Psoas muscle (tissue), 8 donors: ENCODE results near the gene PAF1. TPM values are rescaled to one million over a fixed set of nuclear protein-coding genes. Genes with fewer than 3 reads are reported as not detected.

Experiments
- ATAC-seq, 4 donors: fragments of 200-7000 bp; cut with Tn5 transposase; one replicate each; pipeline ENCODE4 v1.9.1; 2020; ENCODE audit warnings: moderate library complexity in 3 of 4, mild to moderate bottlenecking in 2 of 4
- DNase-seq, 2 donors: peaks; one replicate each; pipeline ENCODE4 v3.0.0-alpha.2; 2020
- H3K27ac ChIP-seq: fragments of 200-600 bp; one replicate; pipeline ENCODE4 v1.8.0; 2022
- H3K27me3 ChIP-seq, 3 donors: fragments of 200-600 bp in 1 of 3; one replicate each; pipeline versions ENCODE4 v1.6.1 to v1.8.0; 2013 to 2022; ENCODE audit warnings: low read length in 2 of 3, mild to moderate bottlenecking in 2 of 3, moderate library complexity in 1 of 3; ENCODE audit not compliant: insufficient read depth in 3 of 3
- H3K36me3 ChIP-seq, 2 donors: fragments of 200-600 bp in 1 of 2; one replicate each; pipeline versions ENCODE4 v1.6.1 to v1.8.0; 2013 to 2022; ENCODE audit warnings: low read depth in 1 of 2, mild to moderate bottlenecking in 1 of 2, moderate library complexity in 1 of 2; ENCODE audit not compliant: insufficient read depth in 1 of 2
- H3K4me1 ChIP-seq: fragments of 200-600 bp; one replicate; pipeline ENCODE4 v1.8.0; 2022
- H3K4me3 ChIP-seq: fragments of 200-600 bp; one replicate; pipeline ENCODE4 v1.8.0; 2022; ENCODE audit warnings: mild to moderate bottlenecking
- H3K9me3 ChIP-seq: fragments of 200-600 bp; one replicate; pipeline ENCODE4 v1.8.0; 2022
- WGBS, 3 donors: extraction: QIAGEN DNeasy Blood & Tissue Kit; methylation state at CpG; one replicate each; pipeline versions ENCODE4 v1.1.6 to v1.1.7; 2013; 5-methylcytosine and 5-hydroxymethylcytosine counted together
- intact Hi-C, 2 donors: fragments of 100-400 bp; cut with DNase I; formaldehyde crosslinking; loops; one replicate each; pipeline versions ENCODE4 v1.11.0 to v1.14.2; 2022
- polyA plus RNA-seq, 3 donors: library from polyadenylated mRNA; stranded (reverse); fragments of 200-250 nt; gene quantifications; one replicate each; pipeline ENCODE4 v1.2.3, GENCODE V29; 2013
- total RNA-seq, 4 donors: library from RNA; stranded (reverse); fragmentation: NEBNext Ultra II Directional in 2 of 4; extraction: Animal tissue kit (Norgen Biotek cat#: 25700) in 2 of 4; gene quantifications; one replicate each; pipeline versions ENCODE4 v1.2.1 to v1.2.4, GENCODE V29; 2021 to 2023
- TF ChIP-seq, protein P1 (sequence below): fragments of 200-600 bp; IDR thresholded peaks from one replicate; pipeline ENCODE4 v1.8.0; 2022; ENCODE audit warnings: antibody characterized with exemption
- donor health status: healthy with polysubstance abuse.
- donor health status: DM: no; HTN: no; CAD: no; lungs with moderate emphysema.
- donor health status: Bipolar disorder and iron deficiency.
- donor health status: healthy.
- donor health status: DM: yes; HTN: yes; CAD: no.
- donor health status: DM: no; HTN: no; CAD: no.
- donor health status: DM: no; HTN: no; CAD: no.
- donor health status: DM: yes; HTN: yes; CAD: no.

PAF1 gene
- total and polyA plus RNA-seq, 7 donors: 33.7 to 58.0 (median 35.1) TPM

DNA sequence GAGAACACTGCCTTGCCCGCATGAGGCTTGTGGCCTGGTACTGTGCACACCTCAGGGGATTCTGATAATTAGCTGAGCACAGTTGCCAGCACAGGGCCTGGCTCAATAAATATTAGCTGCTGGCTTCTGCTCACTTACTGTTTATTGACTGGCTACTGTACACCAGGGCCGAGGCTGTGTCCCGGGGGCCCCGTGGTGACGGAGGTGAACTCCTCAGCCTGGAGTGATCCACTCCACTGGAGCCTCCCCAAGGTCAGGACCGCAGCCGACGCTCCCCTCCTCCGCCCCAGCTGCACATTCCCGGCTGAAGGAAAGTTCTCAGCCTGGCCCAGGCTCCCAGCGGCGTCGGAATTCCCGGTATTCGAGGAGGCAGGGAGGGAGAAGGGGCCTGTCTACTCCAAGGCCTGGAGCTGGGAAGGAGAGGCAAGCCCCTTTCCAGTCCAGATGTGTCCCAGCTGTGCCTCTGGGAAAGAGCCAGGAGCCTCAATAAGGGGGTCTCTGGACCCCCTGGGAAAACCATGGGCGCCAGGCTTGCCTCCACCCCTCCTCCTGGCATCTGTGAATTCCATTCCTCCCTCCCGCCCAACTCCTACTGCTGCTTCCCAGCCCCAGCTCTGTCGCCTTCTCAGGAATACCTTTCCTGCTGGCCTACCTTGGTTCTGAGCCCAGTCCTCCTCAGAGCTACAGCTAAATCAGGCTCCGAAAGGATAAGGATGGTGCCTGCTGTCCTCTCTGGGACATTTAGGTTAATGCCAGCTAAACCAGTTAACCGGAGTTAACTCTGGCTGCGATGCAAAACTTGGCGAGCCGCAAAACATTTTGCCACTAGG lies 37.6 kb upstream of the PAF1 start:
- no peaks in the 10 kb centered on the region for H3K27me3 ChIP-seq
- intact Hi-C loops: no loop called here
- H3K9me3 ChIP-seq: no peaks in the 10 kb centered on the region
- 12 to 18% (median 16%) methylated on average over 23 of the region's 23 CpGs for WGBS, 3 donors
- peak; percentile 33 to 61 (median 53) for ATAC-seq
- peaks cover 2% of the 10 kb centered on the region for H3K4me1 ChIP-seq
- DNase-seq: peak; percentile 66 to 83
- H3K4me3 ChIP-seq: no peak overlapping the region
- TF ChIP-seq, protein P1, sequence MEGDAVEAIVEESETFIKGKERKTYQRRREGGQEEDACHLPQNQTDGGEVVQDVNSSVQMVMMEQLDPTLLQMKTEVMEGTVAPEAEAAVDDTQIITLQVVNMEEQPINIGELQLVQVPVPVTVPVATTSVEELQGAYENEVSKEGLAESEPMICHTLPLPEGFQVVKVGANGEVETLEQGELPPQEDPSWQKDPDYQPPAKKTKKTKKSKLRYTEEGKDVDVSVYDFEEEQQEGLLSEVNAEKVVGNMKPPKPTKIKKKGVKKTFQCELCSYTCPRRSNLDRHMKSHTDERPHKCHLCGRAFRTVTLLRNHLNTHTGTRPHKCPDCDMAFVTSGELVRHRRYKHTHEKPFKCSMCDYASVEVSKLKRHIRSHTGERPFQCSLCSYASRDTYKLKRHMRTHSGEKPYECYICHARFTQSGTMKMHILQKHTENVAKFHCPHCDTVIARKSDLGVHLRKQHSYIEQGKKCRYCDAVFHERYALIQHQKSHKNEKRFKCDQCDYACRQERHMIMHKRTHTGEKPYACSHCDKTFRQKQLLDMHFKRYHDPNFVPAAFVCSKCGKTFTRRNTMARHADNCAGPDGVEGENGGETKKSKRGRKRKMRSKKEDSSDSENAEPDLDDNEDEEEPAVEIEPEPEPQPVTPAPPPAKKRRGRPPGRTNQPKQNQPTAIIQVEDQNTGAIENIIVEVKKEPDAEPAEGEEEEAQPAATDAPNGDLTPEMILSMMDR: no peak
- peak overlapping the region; percentile 63 for H3K27ac ChIP-seq
- H3K36me3 ChIP-seq: peaks cover 0 to 27% of the 10 kb centered on the region in 2 donors

DNA sequence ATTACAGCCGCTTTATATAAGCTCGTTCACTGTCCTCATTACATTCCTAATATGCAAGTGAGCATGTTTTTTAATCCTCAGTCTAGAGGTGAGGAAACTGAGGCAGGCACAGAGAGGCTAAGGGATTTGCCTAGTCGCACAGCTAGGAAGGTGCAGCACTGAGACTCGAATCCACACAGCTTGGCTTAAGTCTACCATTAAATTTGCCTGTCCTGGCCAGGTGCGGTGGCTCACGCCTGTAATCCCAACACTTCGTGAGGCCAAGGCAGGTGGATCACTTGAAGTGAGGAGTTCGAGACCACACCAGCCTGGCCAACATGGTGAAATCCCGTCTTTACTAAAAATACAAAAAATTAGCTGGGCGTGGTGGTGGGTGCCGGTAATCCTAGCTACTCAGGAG lies 36.8 kb upstream of the PAF1 start:
- DNase-seq (no peak), ATAC-seq (no peak)
- Histone ChIP-seq H3K27me3 (no peaks in the 10 kb centered on the region), H3K4me3 (no peak overlapping the region), H3K27ac (no peak overlapping the region), H3K9me3 (no peaks in the 10 kb centered on the region), H3K4me1 (no peaks in the 10 kb centered on the region), H3K36me3 (peaks cover 0 to 19% of the 10 kb centered on the region in 2 donors)
- TF ChIP-seq, protein P1: no peak
- WGBS, 3 donors: 85 to 93% (median 87%) methylated on average over 11 of the region's 11 CpGs
- intact Hi-C loops: no loop called here

DNA sequence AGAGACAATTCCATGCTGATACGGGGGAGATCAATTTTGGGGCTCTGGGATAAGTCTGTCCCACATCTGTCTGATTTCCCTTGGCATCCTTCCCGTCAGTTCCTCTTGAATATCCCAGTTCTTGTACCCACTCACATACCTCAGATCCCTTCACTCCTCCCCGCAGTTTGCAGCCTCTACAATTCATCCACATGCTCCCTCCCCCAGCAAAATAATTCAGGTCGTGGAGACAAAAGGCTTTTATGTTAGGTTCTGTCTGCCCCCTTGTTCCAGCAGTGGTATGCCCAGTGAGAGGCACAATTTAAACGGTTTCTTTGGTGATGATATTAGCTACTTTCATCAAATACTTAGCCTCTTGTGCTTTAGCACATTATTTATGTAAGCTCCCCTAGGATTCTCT lies 35.3 kb upstream of the PAF1 start:
- Histone ChIP-seq H3K9me3 (no peaks in the 10 kb centered on the region), H3K4me3 (no peak overlapping the region), H3K36me3 (peaks cover 0 to 9% of the 10 kb centered on the region in 2 donors), H3K27ac (no peak overlapping the region), H3K27me3 (no peaks in the 10 kb centered on the region), H3K4me1 (no peaks in the 10 kb centered on the region)
- 37 to 44% (median 40%) methylated on average over 5 of the region's 5 CpGs for WGBS, 3 donors
- ATAC-seq (no peak), DNase-seq (no peak)
- TF ChIP-seq, protein P1: no peak
- intact Hi-C loops: no loop called here

DNA sequence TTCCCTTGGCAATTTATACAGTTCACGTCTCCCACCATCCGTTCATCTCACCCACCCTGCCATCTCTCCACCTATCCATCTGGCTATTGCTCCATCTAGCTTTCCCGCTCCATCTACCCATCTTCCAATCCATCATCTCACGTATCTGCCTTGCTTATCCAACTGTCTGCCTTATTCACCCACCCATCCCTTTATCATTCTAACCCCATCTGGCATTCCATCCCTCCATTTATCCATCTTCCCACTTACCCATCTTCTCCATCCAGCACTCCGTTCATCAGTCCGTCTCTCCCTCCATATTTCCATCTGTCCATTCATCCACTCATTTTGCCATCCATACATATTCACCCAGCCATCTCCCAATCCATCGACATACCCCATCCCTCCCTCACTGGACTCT lies 34.8 kb upstream of the PAF1 start:
- Histone ChIP-seq H3K9me3 (no peaks in the 10 kb centered on the region), H3K36me3 (peaks cover 0 to 8% of the 10 kb centered on the region in 2 donors), H3K4me1 (no peaks in the 10 kb centered on the region), H3K27ac (no peak overlapping the region), H3K4me3 (no peak overlapping the region), H3K27me3 (no peaks in the 10 kb centered on the region)
- DNase-seq (no peak), ATAC-seq (no peak)
- TF ChIP-seq, protein P1: no peak
- 74 to 86% (median 79%) methylated on average over 7 of the region's 7 CpGs for WGBS, 3 donors
- intact Hi-C loops: no loop called here

DNA sequence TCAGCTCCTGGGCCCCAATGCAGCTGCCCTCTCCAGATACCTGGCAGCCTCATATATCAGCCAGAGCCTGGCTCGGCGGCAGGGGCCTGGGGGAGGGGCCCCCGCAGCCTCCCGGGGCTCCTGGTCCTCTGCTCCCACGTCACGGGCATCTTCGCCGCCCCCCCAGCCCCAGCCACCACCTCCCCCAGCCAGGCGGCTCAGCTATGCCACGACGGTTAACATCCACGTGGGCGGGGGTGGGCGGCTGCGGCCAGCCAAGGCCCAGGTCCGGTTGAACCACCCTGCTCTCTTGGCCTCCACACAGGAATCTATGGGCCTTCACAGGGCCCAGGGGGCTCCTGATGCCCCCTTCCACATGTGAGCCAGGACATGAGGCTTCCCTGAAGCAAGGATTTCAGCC lies 34.0 kb upstream of the PAF1 start:
- 68 to 78% (median 70%) methylated on average over 16 of the region's 16 CpGs for WGBS, 3 donors
- intact Hi-C loops: no loop called here
- DNase-seq (no peak), ATAC-seq (no peak)
- Histone ChIP-seq H3K36me3 (peaks cover 0 to 10% of the 10 kb centered on the region in 2 donors), H3K4me1 (no peaks in the 10 kb centered on the region), H3K27me3 (no peaks in the 10 kb centered on the region), H3K9me3 (no peaks in the 10 kb centered on the region), H3K4me3 (no peak overlapping the region), H3K27ac (no peak overlapping the region)
- TF ChIP-seq, protein P1: no peak
